GM19193 (cell line): ENCODE results near the gene NEIL1.

Experiments
- POLR2A ChIP-seq: IDR thresholded peaks from 4 replicates; pipeline ENCODE4 v1.6.1; 2011; ENCODE audit not compliant: insufficient read depth, insufficient read length; ENCODE audit errors: extremely low read depth

Gene NEIL1

GRCh38 chr15:75357976-75358673, 11.3 kb downstream of the NEIL1 start:
- TF ChIP-seq POLR2A, result no peak

GRCh38 chr15:75358771-75359536, 12.1 kb downstream of the NEIL1 start:
- TF ChIP-seq POLR2A, result no peak

- no peak for TF ChIP-seq POLR2A
Measured at GRCh38 chr15:75359537-75360250, 12.9 kb downstream of the NEIL1 start.

- TF ChIP-seq POLR2A, result peak; percentile 6
Measured at GRCh38 chr15:75360391-75360790, 13.6 kb downstream of the NEIL1 start.

GRCh38 chr15:75360856-75361255, 14.0 kb downstream of the NEIL1 start:
- no peak for TF ChIP-seq POLR2A

GRCh38 chr15:75361361-75361988, 14.6 kb downstream of the NEIL1 start:
- TF ChIP-seq POLR2A, result no peak

GRCh38 chr15:75361989-75362641, 15.3 kb downstream of the NEIL1 start:
- no peak for TF ChIP-seq POLR2A

GRCh38 chr15:75362642-75363249, 15.9 kb downstream of the NEIL1 start:
- no peak for TF ChIP-seq POLR2A

GRCh38 chr15:75363786-75364185, 16.9 kb downstream of the NEIL1 start:
- no peak for TF ChIP-seq POLR2A

- TF ChIP-seq POLR2A, result no peak
Measured at GRCh38 chr15:75364881-75365280, 18.0 kb downstream of the NEIL1 start.

- TF ChIP-seq POLR2A, result no peak
Measured at GRCh38 chr15:75366163-75366562, 19.3 kb downstream of the NEIL1 start.

- TF ChIP-seq POLR2A, result no peak
Measured at GRCh38 chr15:75367006-75367405, 20.2 kb downstream of the NEIL1 start.

- no peak for TF ChIP-seq POLR2A
Measured at GRCh38 chr15:75367406-75367912, 20.6 kb downstream of the NEIL1 start.
